A673 (cell line): ENCODE results near the gene ZNF605.

Experiments used
- CTCF ChIP-seq: fragments of 300-800, 200-600 bp; sonication (generic); conservative IDR thresholded peaks from 2 replicates; pipeline ENCODE4 v1.5.1; 2017; ENCODE audit warnings: low read depth, mild to moderate bottlenecking, antibody characterized with exemption, low read length, moderate library complexity, mixed read lengths
- EZH2 ChIP-seq: fragments of 200-600 bp; sonication (generic); IDR thresholded peaks from 2 replicates; pipeline ENCODE4 v1.6.1; 2017; ENCODE audit warnings: borderline replicate concordance, low read depth, mild to moderate bottlenecking, mixed read lengths, antibody characterized with exemption, low read length; ENCODE audit not compliant: poor library complexity, severe bottlenecking

DNA sequence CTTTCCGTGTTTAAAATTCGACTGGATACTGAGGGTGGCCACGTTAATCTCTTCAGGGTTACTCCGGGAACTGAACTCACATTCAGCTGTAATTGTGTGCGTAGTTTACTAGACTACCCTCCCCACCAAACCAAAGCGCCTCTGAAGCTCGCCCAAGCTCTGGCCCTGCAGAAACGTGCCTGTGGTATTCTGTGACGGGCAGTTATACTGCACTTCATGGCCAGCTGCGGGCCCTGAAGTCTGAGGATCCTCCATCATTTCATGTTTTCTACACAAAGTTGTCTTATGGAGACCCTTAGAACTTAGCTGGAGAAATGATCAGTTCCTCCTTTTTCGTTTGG, 30.7 kb upstream of the ZNF605 start:
- no peak for TF ChIP-seq CTCF
- no peak for TF ChIP-seq EZH2
